ENCODE measurements around the gene HIC1.

The HIC1 gene

DNA sequence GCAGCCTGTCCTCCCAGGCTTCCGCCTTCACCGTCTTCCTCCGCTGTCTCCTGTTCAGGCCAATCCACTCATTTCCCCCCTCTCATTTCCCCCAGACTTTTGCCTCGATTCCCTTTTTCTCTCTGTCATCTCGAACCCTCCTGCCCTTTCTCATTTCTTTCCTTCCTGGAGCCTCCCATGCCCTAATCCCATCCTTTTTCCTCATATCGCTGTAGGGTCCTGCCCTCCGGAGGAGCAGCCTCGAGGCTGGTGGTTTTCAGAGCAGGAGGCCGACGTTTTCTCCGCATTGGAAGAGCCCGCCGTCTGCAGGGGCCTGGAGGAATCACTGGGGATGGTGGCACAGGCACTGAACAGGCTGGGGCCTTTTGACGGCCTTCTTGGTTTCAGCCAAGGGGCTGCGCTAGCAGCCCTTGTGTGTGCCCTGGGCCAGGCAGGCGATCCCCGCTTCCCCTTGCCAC is 12.5 kb upstream of the HIC1 start:
- Histone ChIP-seq H2AFZ (ENCODE audit: insufficient read depth, low read length, poor library complexity) (peak overlapping the region; percentile 77), H3K79me2 (ENCODE audit: control insufficient read depth, insufficient read depth, low read length, poor library complexity) (peaks cover 5% of the 10 kb centered on the region), H3K27ac (ENCODE audit: low read depth, low read length) (peak overlapping the region; percentile 14), H3K79me1 (ENCODE audit: low read length) (peaks cover 11% of the 10 kb centered on the region), H3K36me3 (ENCODE audit: control insufficient read depth in 1 of 2, insufficient read depth in 2 of 2, low read length in 2 of 2) (peaks cover 3 to 13% of the 10 kb centered on the region in 2 experiments), H4K8ac (ENCODE audit: low read depth, low read length) (peak overlapping the region; percentile 96), H4K91ac (ENCODE audit: low read depth, low read length) (peak overlapping the region; percentile 89), H3K4me1 (ENCODE audit: control insufficient read depth in 1 of 2, insufficient read depth in 2 of 2, low read length in 2 of 2) (peaks cover 14 to 19% of the 10 kb centered on the region in 2 experiments), H2BK120ac (ENCODE audit: insufficient read depth, low read length, poor library complexity) (peak overlapping the region; percentile 77), H3K23ac (ENCODE audit: low read length) (no peak overlapping the region), H3K27me3 (ENCODE audit: insufficient read depth, low read length) (no peaks in the 10 kb centered on the region), H2AK5ac (ENCODE audit: low read length) (peak overlapping the region; percentile 86), H4K12ac (ENCODE audit: low read depth, low read length) (peak overlapping the region; percentile 90), H3K9me3 (ENCODE audit: insufficient read depth, low read depth, low read length) (no peaks in the 10 kb centered on the region), H2BK12ac (ENCODE audit: low read length) (no peak overlapping the region), H3K14ac (ENCODE audit: low read length) (peak overlapping the region; percentile 81), H3K4ac (ENCODE audit: low read depth, low read length) (peak overlapping the region; percentile 28), H3K18ac (ENCODE audit: low read length) (peak overlapping the region; percentile 88), H2BK5ac (ENCODE audit: low read depth, low read length, poor library complexity) (peak overlapping the region; percentile 71), H3K4me2 (ENCODE audit: low read length) (peak overlapping the region; percentile 82), H3K4me3 (ENCODE audit: low read depth, low read length) (peak overlapping the region; percentile 73), H3K9ac (ENCODE audit: low read length) (peak overlapping the region; percentile 84)
- no CpG with 5 or more reads among the region's 17 CpGs for WGBS (ENCODE audit: extremely low coverage, insufficient coverage, insufficient read length)
- DNase-seq = no peak

- Histone ChIP-seq H2BK12ac (ENCODE audit: low read length) (no peak overlapping the region), H3K4me1 (ENCODE audit: control insufficient read depth in 1 of 2, insufficient read depth in 2 of 2, low read length in 2 of 2) (peaks cover 14 to 19% of the 10 kb centered on the region in 2 experiments), H3K27ac (ENCODE audit: low read depth, low read length) (no peak overlapping the region), H2AFZ (ENCODE audit: insufficient read depth, low read length, poor library complexity) (no peak overlapping the region), H3K79me2 (ENCODE audit: control insufficient read depth, insufficient read depth, low read length, poor library complexity) (peaks cover 5% of the 10 kb centered on the region), H3K18ac (ENCODE audit: low read length) (no peak overlapping the region), H3K27me3 (ENCODE audit: insufficient read depth, low read length) (no peaks in the 10 kb centered on the region), H2AK5ac (ENCODE audit: low read length) (no peak overlapping the region), H3K23ac (ENCODE audit: low read length) (no peak overlapping the region), H3K79me1 (ENCODE audit: low read length) (peaks cover 11% of the 10 kb centered on the region), H3K4me3 (ENCODE audit: low read depth, low read length) (no peak overlapping the region), H3K4me2 (ENCODE audit: low read length) (peak overlapping the region; percentile 82), H2BK5ac (ENCODE audit: low read depth, low read length, poor library complexity) (no peak overlapping the region), H3K4ac (ENCODE audit: low read depth, low read length) (no peak overlapping the region), H3K9me3 (ENCODE audit: insufficient read depth, low read depth, low read length) (no peaks in the 10 kb centered on the region), H4K91ac (ENCODE audit: low read depth, low read length) (peak overlapping the region; percentile 89), H4K12ac (ENCODE audit: low read depth, low read length) (no peak overlapping the region), H3K9ac (ENCODE audit: low read length) (no peak overlapping the region), H3K36me3 (ENCODE audit: control insufficient read depth in 1 of 2, insufficient read depth in 2 of 2, low read length in 2 of 2) (peaks cover 3 to 13% of the 10 kb centered on the region in 2 experiments), H3K14ac (ENCODE audit: low read length) (no peak overlapping the region), H4K8ac (ENCODE audit: low read depth, low read length) (no peak overlapping the region), H2BK120ac (ENCODE audit: insufficient read depth, low read length, poor library complexity) (no peak overlapping the region)
- no peak for DNase-seq
- WGBS (ENCODE audit: extremely low coverage, insufficient coverage, insufficient read length) = no CpG with 5 or more reads among the region's 5 CpGs
Measured at GRCh38 chr17:2042933-2043332, 12.0 kb upstream of the HIC1 start.

DNA sequence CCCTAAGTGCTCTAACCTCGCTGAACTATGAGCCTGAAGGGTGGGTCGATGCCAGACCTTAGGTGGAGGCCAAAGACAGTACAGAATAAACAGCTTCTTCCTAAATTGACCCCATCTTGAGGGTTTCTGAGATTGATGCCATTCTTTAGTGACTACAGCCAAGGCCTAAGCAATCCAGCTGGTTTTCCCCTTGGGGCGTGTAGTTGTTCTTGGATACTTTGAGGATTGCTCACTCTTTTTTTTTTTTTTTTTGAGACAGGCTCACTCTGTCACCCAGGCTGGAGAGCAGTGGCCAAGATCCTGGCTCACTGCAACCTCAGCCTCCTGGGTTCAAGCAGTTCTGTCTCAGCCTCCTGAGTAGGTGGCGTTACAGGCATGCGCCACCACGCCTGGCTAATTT is 11.1 kb upstream of the HIC1 start:
- H3K4ac ChIP-seq (ENCODE audit: low read depth, low read length) = no peak overlapping the region
- no CpG with 5 or more reads among the region's 6 CpGs for WGBS (ENCODE audit: extremely low coverage, insufficient coverage, insufficient read length)
- H3K9ac ChIP-seq (ENCODE audit: low read length) = no peak overlapping the region
- H3K9me3 ChIP-seq (ENCODE audit: insufficient read depth, low read depth, low read length) = no peaks in the 10 kb centered on the region
- no peak overlapping the region for H4K12ac ChIP-seq (ENCODE audit: low read depth, low read length)
- peaks cover 3 to 10% of the 10 kb centered on the region in 2 experiments for H3K36me3 ChIP-seq (ENCODE audit: control insufficient read depth in 1 of 2, insufficient read depth in 2 of 2, low read length in 2 of 2)
- no peak overlapping the region for H3K4me3 ChIP-seq (ENCODE audit: low read depth, low read length)
- H3K4me1 ChIP-seq (ENCODE audit: control insufficient read depth in 1 of 2, insufficient read depth in 2 of 2, low read length in 2 of 2) = peaks cover 14 to 19% of the 10 kb centered on the region in 2 experiments
- no peak overlapping the region for H2BK12ac ChIP-seq (ENCODE audit: low read length)
- H2AFZ ChIP-seq (ENCODE audit: insufficient read depth, low read length, poor library complexity) = no peak overlapping the region
- no peak overlapping the region for H2BK120ac ChIP-seq (ENCODE audit: insufficient read depth, low read length, poor library complexity)
- H3K79me2 ChIP-seq (ENCODE audit: control insufficient read depth, insufficient read depth, low read length, poor library complexity) = peaks cover 5% of the 10 kb centered on the region
- peak overlapping the region; percentile 42 for H3K4me2 ChIP-seq (ENCODE audit: low read length)
- no peak overlapping the region for H3K14ac ChIP-seq (ENCODE audit: low read length)
- peaks cover 11% of the 10 kb centered on the region for H3K79me1 ChIP-seq (ENCODE audit: low read length)
- no peak overlapping the region for H4K8ac ChIP-seq (ENCODE audit: low read depth, low read length)
- DNase-seq = peak; percentile 74
- no peak overlapping the region for H2BK5ac ChIP-seq (ENCODE audit: low read depth, low read length, poor library complexity)
- H3K18ac ChIP-seq (ENCODE audit: low read length) = no peak overlapping the region
- H3K23ac ChIP-seq (ENCODE audit: low read length) = no peak overlapping the region
- H4K91ac ChIP-seq (ENCODE audit: low read depth, low read length) = no peak overlapping the region
- no peaks in the 10 kb centered on the region for H3K27me3 ChIP-seq (ENCODE audit: insufficient read depth, low read length)
- no peak overlapping the region for H3K27ac ChIP-seq (ENCODE audit: low read depth, low read length)
- no peak overlapping the region for H2AK5ac ChIP-seq (ENCODE audit: low read length)

DNA sequence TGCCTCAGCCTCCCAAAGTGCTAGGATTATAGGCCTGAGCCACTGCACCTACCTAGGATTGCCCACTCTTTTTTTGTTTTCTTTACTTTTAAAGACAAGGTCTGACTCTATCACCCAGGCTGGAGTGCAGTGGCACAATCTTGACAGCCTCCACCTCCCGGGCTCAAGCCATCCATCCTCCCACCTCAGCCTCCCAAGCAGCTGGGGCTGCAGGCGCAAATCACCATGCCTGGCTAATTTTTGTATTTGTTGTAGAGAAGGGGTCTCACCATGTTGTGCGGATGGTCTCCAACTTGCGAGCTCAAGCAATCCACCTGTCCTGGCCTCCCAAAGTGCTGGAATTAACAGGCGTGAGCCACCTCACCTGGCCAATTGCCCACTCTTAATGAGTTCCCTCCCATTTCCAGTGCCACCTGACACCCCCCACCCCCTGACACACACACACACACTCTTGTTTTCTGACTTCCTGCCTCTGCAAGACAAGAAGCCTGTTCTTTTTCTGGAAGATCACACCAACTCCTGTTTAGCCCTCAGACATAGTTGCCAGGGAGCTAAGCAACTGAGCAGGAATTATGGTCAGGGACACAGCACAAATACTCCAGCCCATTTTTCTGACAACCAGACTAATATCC is 10.5 kb upstream of the HIC1 start:
- H3K9ac ChIP-seq (ENCODE audit: low read length) = no peak overlapping the region
- H3K4ac ChIP-seq (ENCODE audit: low read depth, low read length) = no peak overlapping the region
- no peak overlapping the region for H2AK5ac ChIP-seq (ENCODE audit: low read length)
- no peak overlapping the region for H2BK12ac ChIP-seq (ENCODE audit: low read length)
- no CpG with 5 or more reads among the region's 5 CpGs for WGBS (ENCODE audit: extremely low coverage, insufficient coverage, insufficient read length)
- peaks cover 11% of the 10 kb centered on the region for H3K79me1 ChIP-seq (ENCODE audit: low read length)
- no peak overlapping the region for H4K12ac ChIP-seq (ENCODE audit: low read depth, low read length)
- no peak overlapping the region for H4K91ac ChIP-seq (ENCODE audit: low read depth, low read length)
- no peak overlapping the region for H3K18ac ChIP-seq (ENCODE audit: low read length)
- H3K4me3 ChIP-seq (ENCODE audit: low read depth, low read length) = no peak overlapping the region
- peaks cover 14 to 21% of the 10 kb centered on the region in 2 experiments for H3K4me1 ChIP-seq (ENCODE audit: control insufficient read depth in 1 of 2, insufficient read depth in 2 of 2, low read length in 2 of 2)
- H2AFZ ChIP-seq (ENCODE audit: insufficient read depth, low read length, poor library complexity) = no peak overlapping the region
- H2BK5ac ChIP-seq (ENCODE audit: low read depth, low read length, poor library complexity) = no peak overlapping the region
- no peak overlapping the region for H2BK120ac ChIP-seq (ENCODE audit: insufficient read depth, low read length, poor library complexity)
- H3K27me3 ChIP-seq (ENCODE audit: insufficient read depth, low read length) = no peaks in the 10 kb centered on the region
- H4K8ac ChIP-seq (ENCODE audit: low read depth, low read length) = no peak overlapping the region
- H3K27ac ChIP-seq (ENCODE audit: low read depth, low read length) = no peak overlapping the region
- no peak overlapping the region for H3K23ac ChIP-seq (ENCODE audit: low read length)
- H3K14ac ChIP-seq (ENCODE audit: low read length) = no peak overlapping the region
- peaks cover 5% of the 10 kb centered on the region for H3K79me2 ChIP-seq (ENCODE audit: control insufficient read depth, insufficient read depth, low read length, poor library complexity)
- H3K9me3 ChIP-seq (ENCODE audit: insufficient read depth, low read depth, low read length) = no peaks in the 10 kb centered on the region
- H3K36me3 ChIP-seq (ENCODE audit: control insufficient read depth in 1 of 2, insufficient read depth in 2 of 2, low read length in 2 of 2) = peaks cover 3 to 10% of the 10 kb centered on the region in 2 experiments
- H3K4me2 ChIP-seq (ENCODE audit: low read length) = no peak overlapping the region
- no peak for DNase-seq

Measured in trophoblast cell (in vitro differentiated cells and primary cell).